OCI-LY1 (cell line): ENCODE results near the gene IFI30.
A peak's percentile ranks its signal among the peaks of the same experiment; 100 is the strongest.
"Not testable (repeated sequence)": the region's sequence is repeated elsewhere in the genome, so short reads cannot be mapped to it uniquely, and the experiment has no call there.

Experiments used
- H2AFZ ChIP-seq: fragments of 200-600 bp; sonication (generic), shearing (Covaris generic); 2 replicates; pipeline ENCODE4 v1.6.0; 2014; ENCODE audit warnings: antibody characterized with exemption, mild to moderate bottlenecking, low read length
- H3F3A ChIP-seq: fragments of 200-600 bp; sonication (generic), shearing (Covaris generic); 2 replicates; pipeline ENCODE4 v1.6.0; 2014; ENCODE audit warnings: mild to moderate bottlenecking, antibody characterized with exemption, low read length, moderate library complexity; ENCODE audit not compliant: insufficient read depth
- H3K27ac ChIP-seq: fragments of 200-600 bp; sonication (generic); 2 replicates; pipeline ENCODE4 v1.5.1; 2014; ENCODE audit warnings: low read length, mixed run types, mild to moderate bottlenecking, low read depth; ENCODE audit not compliant: poor library complexity, severe bottlenecking
- H3K27me3 ChIP-seq: fragments of 200-600 bp; sonication (generic); 2 replicates; pipeline ENCODE4 v1.6.0; 2014; ENCODE audit warnings: antibody characterized with exemption, mild to moderate bottlenecking, low read length, moderate library complexity; ENCODE audit not compliant: insufficient read depth
- H3K36me3 ChIP-seq: fragments of 200-600 bp; sonication (generic); 2 replicates; pipeline ENCODE4 v1.6.1; 2014; ENCODE audit warnings: mild to moderate bottlenecking, antibody characterized with exemption, low read length, moderate library complexity, mixed read lengths; ENCODE audit not compliant: insufficient read depth
- H3K4me1 ChIP-seq: fragments of 200-600 bp; sonication (generic); 2 replicates; pipeline ENCODE4 v1.5.1; 2014; ENCODE audit warnings: mild to moderate bottlenecking, low read length, moderate library complexity; ENCODE audit not compliant: insufficient read depth, severe bottlenecking
- H3K4me2 ChIP-seq: fragments of 200-600 bp; sonication (generic), shearing (Covaris generic); 2 replicates; pipeline ENCODE4 v1.6.1; 2014; ENCODE audit warnings: low read length
- H3K4me3 ChIP-seq: fragments of 200-600 bp; sonication (generic); 2 replicates; pipeline ENCODE4 v1.5.1; 2014; ENCODE audit warnings: low read length, low read depth, mild to moderate bottlenecking, mixed read lengths; ENCODE audit not compliant: poor library complexity, severe bottlenecking
- H3K79me2 ChIP-seq: fragments of 200-600 bp; shearing (Covaris generic); 2 replicates; pipeline ENCODE4 v1.6.1; 2016; ENCODE audit warnings: mixed run types, low read length, mixed read lengths; ENCODE audit not compliant: insufficient read depth
- H3K9ac ChIP-seq: fragments of 200-600 bp; sonication (generic), shearing (Covaris generic); 2 replicates; pipeline ENCODE4 v1.6.1; 2014; ENCODE audit warnings: mild to moderate bottlenecking, low read length, mixed read lengths
- H3K9me2 ChIP-seq: fragments of 200-600 bp; sonication (generic), shearing (Covaris generic); 2 replicates; pipeline ENCODE4 v1.6.1; 2014; ENCODE audit warnings: low read depth, mild to moderate bottlenecking, low read length, mixed read lengths
- H3K9me3 ChIP-seq: fragments of 200-600 bp; shearing (Covaris generic); 2 replicates; pipeline ENCODE4 v1.6.1; 2014; ENCODE audit warnings: low read length, mixed read lengths
- H4K20me1 ChIP-seq: fragments of 200-600 bp; sonication (generic), shearing (Covaris generic); 2 replicates; pipeline ENCODE4 v1.6.0; 2016; ENCODE audit warnings: mild to moderate bottlenecking, low read length; ENCODE audit not compliant: insufficient read depth
- CTCF ChIP-seq: fragments of 200-600 bp; sonication (generic), shearing (Covaris generic); IDR thresholded peaks from 2 replicates; pipeline ENCODE4 v1.5.1; 2017; ENCODE audit warnings: mild to moderate bottlenecking, antibody characterized with exemption, low read length, moderate library complexity, mixed read lengths
- EZH2 ChIP-seq: fragments of 200-600 bp; sonication (generic), shearing (Covaris generic); IDR thresholded peaks from 2 replicates; pipeline ENCODE4 v1.8.0; 2017; ENCODE audit warnings: borderline replicate concordance, mixed run types, mild to moderate bottlenecking, antibody characterized with exemption, low read length, moderate library complexity, mixed read lengths

Gene IFI30

GRCh38 chr19:18205200-18205892 is 31.7 kb downstream of the IFI30 start:
- Histone ChIP-seq H3K36me3 (peaks cover 18% of the 10 kb centered on the region), H4K20me1 (no peaks in the 10 kb centered on the region), H3F3A (no peaks in the 10 kb centered on the region), H3K9me3 (no peaks in the 10 kb centered on the region), H3K4me1 (peaks cover 26% of the 10 kb centered on the region), H3K4me2 (peak overlapping the region; percentile 76), H3K9ac (peak overlapping the region; percentile 91), H3K27ac (peak overlapping the region; percentile 72), H2AFZ (no peak overlapping the region), H3K27me3 (peaks cover 3% of the 10 kb centered on the region; the same call in 1 of the 2 replicates), H3K79me2 (no peaks in the 10 kb centered on the region), H3K4me3 (peak overlapping the region; percentile 81), H3K9me2 (no peaks in the 10 kb centered on the region)
- TF ChIP-seq EZH2 (no peak), CTCF (no peak)

DNA sequence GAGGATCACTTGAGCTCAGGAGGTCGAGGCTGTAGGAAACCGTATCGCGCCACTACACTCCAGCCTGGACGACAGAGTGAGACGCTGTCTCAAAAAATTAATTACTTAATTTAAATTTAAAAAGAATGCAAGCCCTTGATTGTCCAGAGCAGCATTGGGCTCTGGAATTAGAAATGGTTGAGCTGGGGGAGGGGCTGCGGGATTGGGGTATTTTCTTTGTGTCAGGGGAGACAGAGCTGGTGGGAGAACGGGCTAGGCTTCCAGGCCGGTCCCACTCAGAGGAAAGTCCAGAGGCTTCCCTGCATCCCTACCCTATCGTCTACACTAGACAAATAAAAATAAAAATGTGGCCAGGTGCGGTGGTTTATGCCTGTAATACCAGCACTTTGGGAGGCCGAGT is 32.4 kb downstream of the IFI30 start:
- Histone ChIP-seq H3K27ac (no peak overlapping the region), H3F3A (no peaks in the 10 kb centered on the region), H2AFZ (no peak overlapping the region), H3K27me3 (peaks cover 4% of the 10 kb centered on the region; the same call in 1 of the 2 replicates), H3K4me1 (peaks cover 26% of the 10 kb centered on the region), H3K9me2 (no peaks in the 10 kb centered on the region), H3K79me2 (no peaks in the 10 kb centered on the region), H3K9ac (no peak overlapping the region; the same call in 1 of the 2 replicates), H3K36me3 (peaks cover 13% of the 10 kb centered on the region), H3K4me2 (peak overlapping the region; percentile 76; the same call in 1 of the 2 replicates), H3K4me3 (no peak overlapping the region), H4K20me1 (no peaks in the 10 kb centered on the region), H3K9me3 (no peaks in the 10 kb centered on the region)
- TF ChIP-seq EZH2: no peak
- no peak for TF ChIP-seq CTCF

GRCh38 chr19:18208098-18208951 is 34.7 kb downstream of the IFI30 start:
- Histone ChIP-seq H3K27ac (no peak overlapping the region), H3K36me3 (no peaks in the 10 kb centered on the region), H3K9ac (no peak overlapping the region), H3K79me2 (no peaks in the 10 kb centered on the region), H3K27me3 (peaks cover 4% of the 10 kb centered on the region; the same call in 1 of the 2 replicates), H3F3A (no peaks in the 10 kb centered on the region), H3K9me2 (no peaks in the 10 kb centered on the region), H4K20me1 (no peaks in the 10 kb centered on the region), H3K4me1 (peaks cover 14% of the 10 kb centered on the region), H3K4me3 (no peak overlapping the region), H3K9me3 (no peaks in the 10 kb centered on the region), H2AFZ (no peak overlapping the region), H3K4me2 (no peak overlapping the region)
- TF ChIP-seq EZH2 (no peak), CTCF (peak; percentile 68)

- H3K4me2 ChIP-seq, H3F3A ChIP-seq, H3K9me2 ChIP-seq, H3K27ac ChIP-seq, H3K27me3 ChIP-seq, H3K36me3 ChIP-seq, H3K9ac ChIP-seq, H4K20me1 ChIP-seq, H2AFZ ChIP-seq, H3K79me2 ChIP-seq, H3K4me3 ChIP-seq, H3K9me3 ChIP-seq: not testable (repeated sequence)
- peaks cover 13% of the 10 kb centered on the region for H3K4me1 ChIP-seq
Observed at GRCh38 chr19:18209912-18210311, 36.3 kb downstream of the IFI30 start.
